ENCODE measurements around the gene ACBD3.
A peak's percentile ranks its signal among the peaks of the same experiment; 100 is the strongest.

- TF ChIP-seq, protein P1, sequence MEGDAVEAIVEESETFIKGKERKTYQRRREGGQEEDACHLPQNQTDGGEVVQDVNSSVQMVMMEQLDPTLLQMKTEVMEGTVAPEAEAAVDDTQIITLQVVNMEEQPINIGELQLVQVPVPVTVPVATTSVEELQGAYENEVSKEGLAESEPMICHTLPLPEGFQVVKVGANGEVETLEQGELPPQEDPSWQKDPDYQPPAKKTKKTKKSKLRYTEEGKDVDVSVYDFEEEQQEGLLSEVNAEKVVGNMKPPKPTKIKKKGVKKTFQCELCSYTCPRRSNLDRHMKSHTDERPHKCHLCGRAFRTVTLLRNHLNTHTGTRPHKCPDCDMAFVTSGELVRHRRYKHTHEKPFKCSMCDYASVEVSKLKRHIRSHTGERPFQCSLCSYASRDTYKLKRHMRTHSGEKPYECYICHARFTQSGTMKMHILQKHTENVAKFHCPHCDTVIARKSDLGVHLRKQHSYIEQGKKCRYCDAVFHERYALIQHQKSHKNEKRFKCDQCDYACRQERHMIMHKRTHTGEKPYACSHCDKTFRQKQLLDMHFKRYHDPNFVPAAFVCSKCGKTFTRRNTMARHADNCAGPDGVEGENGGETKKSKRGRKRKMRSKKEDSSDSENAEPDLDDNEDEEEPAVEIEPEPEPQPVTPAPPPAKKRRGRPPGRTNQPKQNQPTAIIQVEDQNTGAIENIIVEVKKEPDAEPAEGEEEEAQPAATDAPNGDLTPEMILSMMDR (IDR thresholded peaks at IDR 0.05): peak in 3 of 4 experiments; percentile 11 to 48 (median 16)
- no peak for TF ChIP-seq POLR2A (IDR thresholded peaks at IDR 0.05)
Observed at GRCh38 chr1:226181996-226182714, 4.4 kb downstream of the ACBD3 start.

Measured in uterus (tissue), 2 donors.